OCI-LY3 (cell line): ENCODE measurements around the gene ANKRD26.

Source experiments
- CTCF ChIP-seq: fragments of 200-600, 300-600 bp; sonication (generic); IDR thresholded peaks from 2 replicates; pipeline ENCODE4 v1.5.1; 2014; ENCODE audit warnings: antibody characterized with exemption, low read length, low read depth
- EZH2phosphoT487 ChIP-seq: fragments of 200-600 bp; shearing (Covaris generic); IDR thresholded peaks from 2 replicates; pipeline ENCODE4 v1.6.1; 2018; ENCODE audit warnings: antibody characterized with exemption, mixed run types, low read depth

- TF ChIP-seq CTCF = no peak
- TF ChIP-seq EZH2phosphoT487 = no peak
These were observed 118.2 kb downstream of the ANKRD26 start for GRCh38 chr10:26982058-26982457.
